Measurements from ENCODE around the gene ZNF844.
"Not testable (repeated sequence)": the region's sequence is repeated elsewhere in the genome, so short reads cannot be mapped to it uniquely, and the experiment has no call there.

The ZNF844 gene

DNA sequence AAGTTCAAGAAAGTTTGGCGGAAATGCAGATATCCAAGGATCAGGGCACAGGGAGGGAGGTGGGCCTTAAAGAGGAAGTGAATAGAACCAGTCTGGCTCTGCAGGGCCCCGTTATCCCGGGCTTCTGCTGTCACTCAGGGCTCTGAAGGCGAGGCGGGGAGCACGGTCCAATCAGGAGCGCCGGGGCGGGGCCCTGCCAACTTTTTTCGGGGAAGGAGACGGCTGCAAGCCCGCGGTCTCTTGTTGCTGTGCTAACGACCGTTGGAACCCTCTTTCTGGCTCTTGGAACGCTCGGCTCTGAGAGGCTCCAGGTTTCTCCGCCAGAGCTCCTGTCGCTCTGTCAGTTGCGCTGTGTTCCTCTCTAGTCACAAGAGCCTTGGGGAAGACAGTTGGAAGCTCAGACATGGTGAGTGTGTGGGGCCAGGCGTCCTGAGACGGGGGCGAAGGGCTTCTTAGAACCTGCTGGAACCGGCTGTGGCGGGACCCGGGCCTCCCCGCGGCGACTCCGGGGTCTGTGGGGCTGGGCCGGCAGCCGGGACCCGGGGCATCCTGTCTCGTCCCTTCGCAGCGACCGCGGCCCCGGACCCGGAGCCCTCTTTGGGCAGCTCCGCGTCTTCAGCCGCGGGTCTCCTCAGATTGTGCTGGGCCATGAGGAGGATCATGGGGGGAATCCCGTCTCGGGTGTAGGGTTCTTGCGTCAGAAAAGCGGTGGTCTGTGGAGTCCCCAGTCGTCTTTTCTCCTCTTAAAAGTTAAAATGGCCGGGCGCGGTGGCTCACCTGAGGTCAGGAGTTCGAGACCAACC, 27.7 kb downstream of the ZNF844 start:
- DNase-seq (ENCODE audit: low read depth in 2 of 2), result peak; percentile 33 to 62

- DNase-seq (ENCODE audit: low read depth in 2 of 2), result no peak
Observed at GRCh38 chr19:12092956-12093355, 28.4 kb downstream of the ZNF844 start.

DNA sequence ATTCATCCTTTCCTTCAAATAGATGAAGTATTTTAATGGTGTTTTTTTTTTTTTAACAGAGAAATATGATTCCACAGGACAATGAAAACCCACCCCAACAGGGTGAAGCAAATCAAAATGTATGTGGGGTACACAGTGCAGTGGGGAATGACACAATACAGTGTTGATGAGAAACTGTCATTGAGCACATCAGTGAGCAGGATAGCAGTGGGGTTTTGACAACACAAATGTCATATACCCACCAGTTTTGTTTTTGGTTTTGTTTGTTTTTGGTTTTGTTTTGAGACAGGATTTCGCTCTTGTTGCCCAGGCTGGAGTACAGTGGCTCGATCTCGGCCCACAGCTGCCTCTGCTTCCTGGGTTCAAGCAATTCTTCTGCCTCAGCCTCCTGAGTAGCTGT, 29.2 kb downstream of the ZNF844 start:
- no peak for DNase-seq (ENCODE audit: low read depth in 2 of 2)

- no peak for DNase-seq (ENCODE audit: low read depth in 2 of 2)
Observed at GRCh38 chr19:12095111-12095790, 30.7 kb downstream of the ZNF844 start.

DNA sequence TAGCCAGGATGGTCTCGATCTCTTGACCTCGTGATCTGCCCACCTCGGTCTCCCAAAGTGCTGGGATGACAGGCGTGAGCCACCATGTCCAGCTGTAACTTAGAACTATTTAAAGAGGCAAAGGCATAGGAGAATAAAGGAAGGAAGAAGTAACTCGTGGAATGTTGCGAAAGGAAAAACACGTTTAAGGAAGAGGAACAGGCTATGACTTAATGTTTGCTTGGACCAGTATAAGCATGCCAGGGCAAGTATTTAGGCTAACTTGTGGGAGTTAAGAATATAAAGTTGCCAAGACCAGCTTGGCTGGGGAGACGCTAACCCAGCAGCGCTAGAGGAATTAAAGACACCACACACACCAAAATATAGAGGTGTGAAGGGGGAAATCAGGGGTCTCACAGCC, 33.5 kb downstream of the ZNF844 start:
- DNase-seq (ENCODE audit: low read depth in 2 of 2), result no peak

GRCh38 chr19:12103909-12104308, 39.4 kb downstream of the ZNF844 start:
- not testable (repeated sequence) for DNase-seq (ENCODE audit: low read depth in 2 of 2)

- DNase-seq (ENCODE audit: low read depth in 2 of 2), result no peak
Observed at GRCh38 chr19:12111176-12111575, 46.6 kb downstream of the ZNF844 start.

DNA sequence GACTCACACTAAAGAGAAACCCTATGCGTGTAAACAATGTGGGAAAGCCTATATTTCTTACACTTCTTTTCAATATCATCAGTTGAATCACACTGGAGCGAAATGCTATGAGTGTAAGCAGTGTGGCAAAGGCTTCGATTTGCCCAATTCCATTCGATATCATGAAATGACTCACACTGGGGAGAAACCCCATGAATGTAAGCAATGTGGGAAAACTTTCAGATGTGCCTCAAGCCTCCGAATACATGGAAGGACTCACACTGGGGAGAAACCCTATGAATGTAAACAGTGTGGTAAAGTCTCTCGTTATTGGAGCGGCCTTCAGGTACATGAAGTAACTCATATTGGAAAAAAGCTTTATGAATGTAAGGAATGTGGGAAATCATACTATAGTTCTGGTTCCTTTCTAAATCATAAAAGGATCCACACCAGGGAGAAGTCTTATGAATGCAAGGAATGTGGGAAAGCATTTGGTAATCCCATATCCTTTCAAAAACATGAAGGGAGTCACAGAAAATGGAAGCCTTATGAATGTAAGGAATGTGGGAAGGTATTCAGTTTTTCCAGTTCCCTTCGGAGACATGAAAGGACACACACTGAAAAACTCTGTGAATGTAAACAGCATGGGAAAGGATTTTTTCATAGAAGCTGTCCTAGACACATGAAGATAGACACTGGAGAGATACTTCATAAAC, 47.6 kb downstream of the ZNF844 start:
- no peak for DNase-seq (ENCODE audit: low read depth in 2 of 2)

DNA sequence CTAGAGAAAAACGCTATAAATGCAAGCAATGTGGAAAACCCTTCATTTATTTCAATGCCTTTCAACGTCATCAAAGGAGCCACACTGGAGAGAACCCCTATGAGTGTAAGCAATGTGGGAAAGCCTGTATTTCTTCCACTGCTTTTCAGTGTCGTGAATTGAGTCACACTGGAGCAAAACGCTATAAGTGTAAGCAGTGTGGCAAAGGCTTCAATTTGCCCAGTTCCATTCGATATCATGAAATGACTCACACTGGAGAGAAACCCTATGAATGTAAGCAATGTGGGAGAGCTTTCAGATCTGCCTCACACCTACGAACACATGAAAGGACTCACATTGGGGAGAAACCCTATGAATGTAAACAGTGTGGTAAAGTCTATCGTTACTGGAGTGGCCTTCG, 48.2 kb downstream of the ZNF844 start:
- DNase-seq (ENCODE audit: low read depth in 2 of 2), result no peak

GRCh38 chr19:12113121-12113520, 48.6 kb downstream of the ZNF844 start:
- no peak for DNase-seq (ENCODE audit: low read depth in 2 of 2)

- DNase-seq (ENCODE audit: low read depth in 2 of 2), result no peak
Observed at GRCh38 chr19:12117201-12117970, 52.9 kb downstream of the ZNF844 start.

DNA sequence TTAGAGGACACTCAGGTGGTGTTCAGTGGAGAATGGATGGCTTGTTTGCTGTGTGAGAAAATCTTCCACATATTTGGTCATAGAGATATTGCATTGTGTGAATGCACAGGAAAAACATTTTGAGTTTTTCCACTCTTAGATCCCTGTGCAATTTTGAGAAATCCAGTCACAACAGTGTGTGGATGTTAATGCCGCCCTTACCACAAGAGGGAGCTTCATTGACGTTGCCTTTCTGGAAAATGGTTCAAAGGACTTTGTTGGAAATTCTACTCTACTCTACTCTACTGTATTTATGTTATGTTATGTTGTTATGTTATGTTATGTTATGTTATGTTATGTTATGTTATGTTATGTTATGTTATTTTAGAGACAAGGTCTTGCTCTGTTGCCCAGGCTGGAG, 62.2 kb downstream of the ZNF844 start:
- DNase-seq (ENCODE audit: low read depth in 2 of 2), result no peak
